Muscle of back (tissue), 13 donors: ENCODE measurements around the gene RPS16. TPM values are rescaled to one million over a fixed set of nuclear protein-coding genes. Genes with fewer than 3 reads are reported as not detected.
"Not testable (repeated sequence)": the region's sequence is repeated elsewhere in the genome, so short reads cannot be mapped to it uniquely, and the experiment has no call there.

ENCODE experiments used
- DNase-seq, 3 donors: peaks; one replicate each; pipeline versions ENCODE4 v3.0.0 to v3.0.0-alpha.2; 2013
- long read RNA-seq, 9 donors: transcript quantifications; one replicate each; lab custom pipeline, GENCODE V29; 2026
- polyA plus RNA-seq, 10 donors: library from polyadenylated mRNA; unstranded; fragments of 120-200 nt; gene quantifications; one replicate each; pipeline ENCODE4 v1.2.1, GENCODE V29; 2013; ENCODE audit not compliant: insufficient read length in 10 of 10

RPS16 gene
- 1,000 to 10,000 TPM; 1,738 to 2,174 (median 1,918) TPM for polyA plus RNA-seq
- long read RNA-seq, donor 1, transcript RPS16-207 (5 exons, 492 nt), result minor isoform, 43 of 2,042 reads
- long read RNA-seq, donor 1, transcript RPS16-203 (2 exons, 1,035 nt), result minor isoform, 15 of 2,042 reads
- long read RNA-seq, donor 1, transcript RPS16-201 (5 exons, 560 nt), result major isoform, 1,632 of 2,042 reads
- long read RNA-seq, donor 1, partial matches to known transcripts, result 278 of 2,042 reads
- long read RNA-seq, donor 1, other reads (novel, unspliced or antisense), result 70 of 2,042 reads
- long read RNA-seq, donor 2, transcript RPS16-203 (2 exons, 1,035 nt), result minor isoform, 36 of 1,971 reads
- long read RNA-seq, donor 2, transcript RPS16-201 (5 exons, 560 nt), result major isoform, 1,508 of 1,971 reads
- long read RNA-seq, donor 2, transcript RPS16-207 (5 exons, 492 nt), result minor isoform, 36 of 1,971 reads
- long read RNA-seq, donor 2, partial matches to known transcripts, result 319 of 1,971 reads
- long read RNA-seq, donor 2, other reads (novel, unspliced or antisense), result 67 of 1,971 reads
- long read RNA-seq, donor 3, partial matches to known transcripts, result 0 of 2 reads
- long read RNA-seq, donor 3, other reads (novel, unspliced or antisense), result 0 of 2 reads
- long read RNA-seq, donor 4, transcript RPS16-201 (5 exons, 560 nt), result major isoform, 974 of 1,231 reads
- long read RNA-seq, donor 4, transcript RPS16-207 (5 exons, 492 nt), result minor isoform, 23 of 1,231 reads
- long read RNA-seq, donor 4, transcript RPS16-203 (2 exons, 1,035 nt), result minor isoform, 13 of 1,231 reads
- long read RNA-seq, donor 4, partial matches to known transcripts, result 164 of 1,231 reads
- long read RNA-seq, donor 4, other reads (novel, unspliced or antisense), result 52 of 1,231 reads
- long read RNA-seq, donor 5, transcript RPS16-203 (2 exons, 1,035 nt), result minor isoform, 31 of 2,461 reads
- long read RNA-seq, donor 5, transcript RPS16-201 (5 exons, 560 nt), result major isoform, 1,915 of 2,461 reads
- long read RNA-seq, donor 5, transcript RPS16-207 (5 exons, 492 nt), result minor isoform, 43 of 2,461 reads
- long read RNA-seq, donor 5, partial matches to known transcripts, result 368 of 2,461 reads
- long read RNA-seq, donor 5, other reads (novel, unspliced or antisense), result 97 of 2,461 reads
- long read RNA-seq, donor 6, transcript RPS16-201 (5 exons, 560 nt), result major isoform, 1,584 of 1,981 reads
- long read RNA-seq, donor 6, transcript RPS16-203 (2 exons, 1,035 nt), result minor isoform, 20 of 1,981 reads
- long read RNA-seq, donor 6, transcript RPS16-207 (5 exons, 492 nt), result minor isoform, 44 of 1,981 reads
- long read RNA-seq, donor 6, partial matches to known transcripts, result 261 of 1,981 reads
- long read RNA-seq, donor 6, other reads (novel, unspliced or antisense), result 68 of 1,981 reads
- long read RNA-seq, donor 7, transcript RPS16-207 (5 exons, 492 nt), result minor isoform, 18 of 1,246 reads
- long read RNA-seq, donor 7, transcript RPS16-203 (2 exons, 1,035 nt), result minor isoform, 9 of 1,246 reads
- long read RNA-seq, donor 7, transcript RPS16-201 (5 exons, 560 nt), result major isoform, 968 of 1,246 reads
- long read RNA-seq, donor 7, partial matches to known transcripts, result 228 of 1,246 reads
- long read RNA-seq, donor 7, other reads (novel, unspliced or antisense), result 21 of 1,246 reads
- long read RNA-seq, donor 8, transcript RPS16-201 (5 exons, 560 nt), result major isoform, 1,051 of 1,375 reads
- long read RNA-seq, donor 8, transcript RPS16-207 (5 exons, 492 nt), result minor isoform, 25 of 1,375 reads
- long read RNA-seq, donor 8, transcript RPS16-203 (2 exons, 1,035 nt), result minor isoform, 18 of 1,375 reads
- long read RNA-seq, donor 8, partial matches to known transcripts, result 235 of 1,375 reads
- long read RNA-seq, donor 8, other reads (novel, unspliced or antisense), result 46 of 1,375 reads
- long read RNA-seq, donor 9, transcript RPS16-207 (5 exons, 492 nt), result minor isoform, 5 of 265 reads
- long read RNA-seq, donor 9, transcript RPS16-203 (2 exons, 1,035 nt), result minor isoform, 5 of 265 reads
- long read RNA-seq, donor 9, transcript RPS16-201 (5 exons, 560 nt), result major isoform, 215 of 265 reads
- long read RNA-seq, donor 9, partial matches to known transcripts, result 35 of 265 reads
- long read RNA-seq, donor 9, other reads (novel, unspliced or antisense), result 5 of 265 reads

DNA sequence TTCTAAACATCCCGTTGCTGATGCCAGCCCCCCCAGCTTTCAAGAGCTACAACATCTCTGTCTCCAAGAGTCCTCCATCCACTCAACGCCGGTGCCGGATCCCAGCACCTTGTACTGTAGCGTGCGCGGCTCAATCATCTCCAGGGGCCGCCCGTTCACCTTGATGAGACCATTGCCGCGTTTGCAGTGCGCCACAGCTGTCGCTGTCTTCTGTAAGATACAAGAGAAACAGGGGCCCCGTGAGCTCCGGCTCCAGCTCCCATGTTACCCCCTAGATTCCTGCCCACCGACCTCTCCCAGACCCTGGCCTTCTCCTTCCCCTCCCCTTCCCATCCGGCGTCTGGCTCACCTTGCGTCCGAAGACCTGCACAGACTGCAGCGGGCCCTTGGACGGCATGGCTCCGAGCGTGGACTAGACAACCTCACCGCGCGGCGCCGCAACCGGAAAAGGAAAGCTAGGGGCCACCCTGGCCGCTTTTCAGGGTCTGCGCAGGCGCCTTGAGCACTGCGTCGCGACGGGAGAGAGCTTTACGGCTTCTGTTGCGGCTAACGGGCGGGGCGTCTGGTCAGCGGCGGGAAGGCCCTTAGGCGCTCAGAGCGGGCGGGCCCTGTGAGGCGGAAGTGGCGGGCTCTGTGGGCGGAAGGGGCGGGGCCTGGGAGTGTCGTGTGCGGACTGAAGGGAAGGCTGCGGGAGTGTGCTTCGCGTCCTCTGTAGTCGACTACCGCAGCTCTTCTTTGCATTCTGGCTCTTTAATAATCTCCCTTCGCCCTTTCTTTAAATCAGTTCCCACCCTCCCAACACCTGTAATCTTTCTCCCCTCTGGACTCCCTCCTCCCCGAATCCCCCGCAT lies at the start of gene RPS16:
Gene RPS16 (minus strand): TSS at position 451 of the 851 bp plus-strand sequence. CDS start 54 bp downstream, at position 397.
- peak; percentile 97 to 99 (median 98) for DNase-seq

DNA sequence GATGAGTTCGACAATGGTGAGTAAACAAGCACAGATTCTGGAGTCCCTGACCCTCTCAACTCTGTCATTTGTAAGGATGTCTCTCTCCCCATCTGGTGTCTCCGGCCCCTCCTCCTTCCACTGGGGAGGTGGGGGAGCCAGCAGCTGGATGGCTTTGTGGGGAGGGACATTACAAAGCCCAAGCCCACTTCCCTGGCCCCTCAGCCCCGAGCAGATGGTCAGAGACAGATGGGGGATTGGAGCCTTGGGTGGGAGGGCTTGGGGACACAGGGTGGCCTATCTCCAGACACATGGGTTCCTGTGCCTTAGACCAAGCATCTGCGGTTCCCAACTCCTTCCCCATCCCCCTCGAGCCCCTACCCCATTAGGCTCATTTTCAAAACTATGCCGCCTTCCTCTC lies 47.4 kb upstream of the RPS16 start:
- no peak for DNase-seq

DNA sequence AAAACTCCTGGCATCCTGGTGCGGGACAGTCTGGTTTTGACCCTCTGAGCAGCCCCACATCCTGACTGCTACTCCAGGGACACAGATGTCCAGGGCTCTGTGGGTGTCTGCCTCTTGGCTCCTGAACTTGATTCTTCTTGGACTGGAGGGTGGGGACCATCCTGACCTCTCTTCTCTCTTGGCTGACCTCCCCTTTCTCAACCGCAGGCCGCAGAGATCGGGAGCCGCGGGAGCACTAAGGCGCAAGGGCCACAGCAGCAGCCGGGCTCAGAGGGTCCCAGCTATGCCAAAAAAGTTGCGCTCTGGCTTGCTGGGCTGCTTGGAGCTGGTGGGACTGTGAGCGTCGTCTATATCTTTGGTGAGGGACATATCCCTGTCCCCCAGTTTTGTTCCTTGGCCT lies 45.9 kb upstream of the RPS16 start:
- DNase-seq, result no peak

DNA sequence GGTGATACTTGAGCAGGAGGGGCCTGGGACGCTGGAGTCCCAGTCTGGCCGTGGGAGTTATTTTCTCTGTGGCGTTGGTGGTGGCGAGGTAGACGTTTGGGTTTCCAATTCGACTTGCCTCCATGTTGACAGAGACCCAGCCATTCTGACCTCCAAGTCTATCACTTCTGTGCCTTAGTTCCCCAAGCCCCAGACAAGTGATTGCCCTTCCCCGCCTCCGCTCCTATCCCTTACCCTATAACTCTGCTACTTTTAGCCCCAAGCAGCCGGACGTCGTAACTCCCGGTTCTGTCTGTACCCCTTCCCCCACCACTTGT lies 45.4 kb upstream of the RPS16 start:
- no peak for DNase-seq

DNA sequence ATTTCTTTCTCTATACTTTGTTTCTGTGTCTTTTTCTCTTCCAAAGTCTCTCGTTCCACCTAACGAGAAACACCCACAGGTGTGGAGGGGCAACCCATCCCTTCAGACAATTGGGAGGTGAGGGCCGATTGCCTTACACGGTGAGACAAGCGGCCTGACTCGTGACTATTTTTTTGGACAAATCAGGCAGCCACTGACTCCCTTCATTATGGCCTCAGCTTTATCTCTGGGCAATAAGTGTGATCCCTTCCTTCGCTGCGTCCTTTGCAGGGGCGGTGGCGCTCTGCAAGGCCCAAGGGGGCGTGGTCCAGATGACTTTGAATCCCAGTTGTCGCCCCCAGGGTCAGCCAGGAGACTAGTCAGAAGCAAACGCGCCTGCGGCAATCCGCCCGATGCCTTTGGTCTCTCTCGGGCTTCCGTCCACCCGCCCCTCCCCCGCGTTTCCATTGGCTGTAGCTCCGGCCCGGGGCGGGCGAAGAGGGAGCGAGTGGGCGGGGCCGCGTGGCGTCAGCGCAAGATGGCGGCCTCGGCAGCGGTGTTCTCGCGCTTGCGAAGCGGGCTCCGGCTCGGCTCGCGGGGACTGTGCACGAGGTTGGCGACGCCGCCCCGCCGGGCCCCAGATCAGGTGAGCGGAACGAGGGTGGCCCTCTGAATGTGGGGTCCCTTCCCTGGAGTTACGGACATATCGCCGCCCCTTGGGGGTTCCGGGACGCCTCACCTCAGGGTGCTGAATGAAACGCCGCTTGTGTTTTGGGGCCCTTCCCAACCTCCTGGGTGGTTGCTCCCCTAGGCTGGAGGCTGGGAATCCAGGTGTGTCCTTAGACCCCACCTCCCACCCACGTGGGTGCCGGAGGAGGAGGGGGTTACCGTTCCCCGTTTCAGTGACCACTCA lies 44.8 kb upstream of the RPS16 start, which contains the start of gene TIMM50:
Gene TIMM50 (plus strand): TSS at position 502 of the 892 bp plus-strand sequence. CDS start 16 bp downstream, at position 518.
- DNase-seq, result peak; percentile 96 to 98 (median 96)

DNA sequence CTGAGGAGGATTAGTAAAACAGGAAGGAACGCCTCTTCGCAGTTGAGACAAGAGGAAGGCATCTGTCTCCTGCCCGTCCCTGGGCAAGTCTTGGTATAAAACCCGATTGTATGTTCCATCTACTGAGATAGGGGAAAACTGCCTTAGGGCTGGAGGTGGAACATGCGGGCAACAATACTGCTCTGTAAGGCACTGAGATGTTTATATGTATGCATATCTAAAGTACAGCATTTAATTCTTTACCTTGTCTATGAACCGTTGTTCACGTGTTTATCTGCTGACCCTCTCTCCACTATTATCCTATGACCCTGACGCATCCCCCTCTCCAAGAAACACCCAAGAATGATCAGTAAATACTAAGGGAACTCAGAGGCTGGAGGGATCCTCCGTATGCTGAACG lies 44.2 kb upstream of the RPS16 start:
- no peak for DNase-seq

DNA sequence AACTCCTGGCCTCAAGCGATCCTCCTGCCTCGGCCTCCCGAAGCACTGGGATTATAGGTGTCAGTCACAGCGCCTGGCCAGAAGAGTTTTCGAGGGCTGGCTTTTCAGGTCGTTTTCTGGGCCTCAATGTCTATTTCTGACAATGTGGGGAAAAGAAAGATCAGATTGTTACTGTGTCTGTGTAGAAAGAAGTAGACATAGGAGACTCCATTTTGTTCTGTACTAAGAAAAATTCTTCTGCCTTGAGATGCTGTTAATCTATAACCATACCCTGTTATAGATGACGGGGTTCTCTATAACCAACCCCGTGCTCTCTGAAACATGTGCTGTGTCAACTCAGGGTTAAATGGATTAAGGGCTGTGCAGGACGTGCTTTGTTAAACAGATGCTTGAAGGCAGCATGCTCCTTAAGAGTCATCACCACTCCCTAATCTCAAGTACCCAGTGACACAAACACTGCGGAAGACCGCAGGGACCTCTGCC lies 43.6 kb upstream of the RPS16 start:
- DNase-seq, result not testable (repeated sequence)

DNA sequence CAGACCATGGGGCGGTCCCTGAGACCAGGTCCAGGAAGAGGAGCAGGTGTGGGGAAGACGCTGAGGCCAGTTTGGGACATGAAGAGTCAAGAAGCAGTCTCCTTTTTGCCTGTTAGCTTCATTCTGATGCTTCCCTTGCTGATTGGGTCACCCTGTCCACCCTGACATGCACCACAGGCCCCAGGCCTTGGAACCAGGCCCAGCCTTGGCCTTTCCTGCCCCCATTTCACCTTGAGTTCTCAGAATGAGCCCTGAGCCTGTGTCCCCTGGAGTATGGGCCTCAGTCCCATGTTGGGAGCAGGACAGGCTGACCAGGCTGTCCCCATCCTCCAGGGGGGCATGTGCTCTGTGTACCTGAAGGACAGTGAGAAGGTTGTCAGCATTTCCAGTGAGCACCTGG lies 40.0 kb upstream of the RPS16 start:
- DNase-seq, result no peak

DNA sequence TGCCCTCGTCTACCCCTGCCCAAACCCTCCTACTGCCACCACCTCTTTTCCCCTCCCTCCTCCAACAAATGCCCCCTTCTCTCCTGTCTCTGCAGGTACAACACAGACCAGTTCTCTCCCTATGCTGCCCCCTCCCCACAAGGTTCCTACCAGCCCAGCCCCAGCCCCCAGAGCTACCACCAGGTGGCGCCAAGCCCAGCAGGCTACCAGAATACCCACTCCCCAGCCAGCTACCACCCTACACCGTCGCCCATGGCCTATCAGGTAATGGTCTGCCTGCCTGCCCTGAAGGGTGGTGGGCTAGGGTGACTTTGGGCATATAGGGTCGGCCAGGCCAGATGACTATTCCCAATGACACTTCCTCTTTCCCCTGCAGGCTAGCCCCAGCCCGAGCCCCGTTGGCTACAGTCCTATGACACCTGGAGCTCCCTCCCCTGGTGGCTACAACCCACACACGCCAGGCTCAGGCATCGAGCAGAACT lies 38.4 kb upstream of the RPS16 start:
- peak in 2 of 3 donors; percentile 38 to 56 for DNase-seq

DNA sequence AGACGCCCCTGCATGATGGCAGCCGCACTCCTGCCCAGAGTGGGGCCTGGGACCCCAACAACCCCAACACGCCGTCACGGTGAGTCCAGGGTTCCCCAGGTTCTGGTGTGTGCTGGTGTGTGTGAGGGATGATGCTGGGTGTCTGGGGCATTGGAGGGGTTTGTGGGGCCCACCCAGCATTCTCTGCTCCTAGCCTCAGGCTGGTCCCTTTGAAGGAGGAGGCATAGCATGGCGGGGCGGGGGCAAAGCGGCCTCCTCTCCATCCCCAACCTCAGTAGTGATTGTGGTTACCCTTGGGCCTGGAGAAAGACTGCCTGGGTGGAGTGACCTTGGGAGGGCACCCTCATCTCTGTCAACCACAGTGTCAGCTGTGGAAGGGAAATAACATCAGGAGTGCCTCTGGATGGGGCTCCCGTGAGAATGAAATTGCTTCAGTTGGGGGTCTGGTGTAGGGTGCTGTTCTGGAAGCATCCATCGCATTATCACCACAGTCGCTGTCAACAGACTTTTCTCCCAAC lies 37.8 kb upstream of the RPS16 start:
- no peak for DNase-seq

DNA sequence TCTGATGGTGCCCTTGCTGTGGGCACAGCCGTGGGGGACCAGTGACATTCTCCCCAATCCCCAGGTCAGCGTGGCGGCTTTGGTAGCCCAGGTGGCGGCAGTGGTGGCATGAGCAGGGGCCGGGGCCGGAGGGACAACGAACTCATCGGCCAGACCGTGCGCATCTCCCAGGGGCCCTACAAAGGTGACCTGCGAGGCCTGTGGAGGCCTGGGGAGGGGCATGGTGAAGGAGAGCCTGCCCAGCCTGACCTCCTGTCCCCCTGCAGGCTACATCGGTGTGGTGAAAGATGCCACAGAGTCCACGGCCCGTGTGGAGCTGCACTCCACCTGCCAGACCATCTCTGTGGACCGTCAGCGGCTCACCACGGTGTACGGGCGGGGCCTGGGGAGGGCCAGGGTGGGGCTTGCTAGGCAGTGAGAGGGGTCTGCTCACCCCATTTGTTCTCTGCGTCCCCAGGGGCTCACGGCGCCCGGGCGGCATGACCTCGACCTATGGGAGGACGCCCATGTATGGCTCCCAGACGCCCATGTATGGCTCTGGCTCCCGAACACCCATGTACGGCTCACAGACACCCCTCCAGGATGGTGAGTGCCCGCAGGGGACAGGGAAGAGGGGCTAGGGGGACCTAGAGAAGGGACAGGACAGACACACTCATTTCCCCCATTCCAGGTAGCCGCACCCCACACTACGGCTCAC lies 37.1 kb upstream of the RPS16 start:
- no peak for DNase-seq

DNA sequence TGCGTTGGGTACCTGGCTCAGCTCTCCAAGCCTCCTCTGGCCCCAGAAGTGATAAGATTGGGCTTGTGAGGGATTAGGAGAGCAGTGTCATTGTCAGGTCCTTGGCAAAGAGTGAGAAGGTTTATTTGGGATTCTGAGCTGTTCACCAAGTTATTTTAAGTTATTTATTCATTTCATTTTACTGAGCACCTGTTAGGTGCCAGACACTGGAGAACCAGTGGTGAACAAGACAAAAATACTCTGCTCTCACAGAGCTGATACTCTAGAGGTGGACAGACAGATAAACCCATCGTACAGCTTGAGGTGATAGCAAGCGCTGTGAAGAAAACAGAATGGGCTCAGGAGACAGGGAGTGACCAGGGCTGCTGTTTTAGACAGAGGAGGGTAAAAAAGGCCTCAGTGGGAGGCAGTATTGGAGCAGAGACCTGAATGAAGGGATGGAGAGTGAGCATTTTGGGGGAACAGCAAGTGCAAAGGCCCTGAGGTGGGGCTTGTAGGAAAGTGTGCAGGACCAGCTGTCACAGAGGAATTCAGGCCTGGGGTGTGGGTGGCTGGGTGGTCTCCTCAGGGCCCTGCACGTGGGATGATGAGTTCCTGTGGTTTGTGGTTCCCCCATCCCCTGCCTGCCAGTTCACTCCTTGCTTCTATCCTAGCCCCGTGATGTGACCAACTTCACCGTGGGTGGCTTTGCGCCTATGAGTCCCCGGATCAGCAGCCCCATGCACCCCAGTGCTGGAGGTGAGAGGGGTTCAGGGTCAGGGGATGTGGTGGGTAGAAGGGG lies 36.2 kb upstream of the RPS16 start:
- DNase-seq, result no peak

DNA sequence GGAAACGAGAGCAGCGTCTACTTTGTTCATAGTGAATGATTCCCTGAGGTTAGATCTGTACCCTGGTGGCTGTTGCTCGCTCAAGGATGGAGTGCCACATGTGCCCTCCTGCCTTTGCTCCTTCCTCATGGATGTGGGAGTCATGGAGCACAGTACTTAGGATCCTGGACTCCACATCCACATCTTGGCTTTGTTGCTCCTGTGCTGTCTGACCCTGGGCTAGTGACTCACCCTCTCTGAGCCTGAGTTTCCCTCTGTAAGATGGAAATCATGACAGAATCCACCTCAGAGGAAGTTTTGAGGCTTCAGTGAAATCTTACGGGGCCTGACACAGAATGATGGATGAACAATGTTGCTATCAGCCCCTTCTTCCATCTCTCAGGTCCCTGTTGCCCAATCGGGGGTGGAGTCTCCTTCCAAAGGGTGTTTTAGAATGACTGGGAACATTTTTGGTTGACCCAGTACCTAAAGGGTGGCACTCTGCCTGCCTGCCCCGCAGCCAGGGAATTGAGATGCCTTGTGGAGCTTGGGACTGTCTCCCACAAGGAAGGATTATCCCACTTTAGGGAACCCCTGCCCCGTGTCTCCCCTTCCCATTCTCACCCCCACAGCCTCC lies 35.1 kb upstream of the RPS16 start:
- DNase-seq, result no peak

DNA sequence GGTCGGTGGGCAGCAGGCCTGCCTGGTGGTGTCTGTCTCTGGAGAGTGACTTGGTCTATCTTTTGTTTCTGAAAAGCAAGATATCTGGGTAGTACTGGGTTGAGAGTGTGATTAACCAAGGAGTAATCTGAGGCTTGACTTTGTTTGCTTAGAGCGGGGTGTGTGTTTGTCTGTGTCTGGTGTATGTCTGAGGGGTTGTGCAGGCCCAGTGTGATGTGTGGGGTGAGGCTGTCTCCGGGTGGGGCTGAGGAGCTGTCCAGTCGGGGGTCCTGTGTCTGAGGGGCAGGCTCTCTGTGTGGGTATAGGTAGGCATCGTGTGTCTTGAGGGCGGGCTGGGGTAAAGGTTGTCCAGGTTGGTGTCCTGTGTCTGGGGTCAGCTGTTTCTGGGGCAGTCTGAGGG lies 33.8 kb upstream of the RPS16 start:
- no peak for DNase-seq

DNA sequence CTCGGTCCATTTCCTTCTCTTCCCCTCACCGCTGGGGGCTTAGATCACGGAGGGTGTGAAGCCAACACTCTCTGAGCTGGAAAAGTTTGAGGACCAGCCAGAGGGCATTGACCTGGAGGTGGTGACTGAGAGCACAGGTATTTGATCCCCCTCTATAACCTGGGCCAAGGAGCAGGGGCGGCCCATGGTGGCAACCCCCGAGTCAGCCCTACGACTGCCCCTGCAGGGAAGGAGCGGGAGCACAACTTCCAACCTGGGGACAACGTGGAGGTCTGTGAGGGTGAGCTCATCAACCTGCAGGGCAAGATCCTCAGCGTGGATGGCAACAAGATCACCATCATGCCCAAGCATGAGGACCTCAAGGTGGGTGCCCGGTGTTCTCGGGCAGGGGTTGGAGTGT lies 33.3 kb upstream of the RPS16 start:
- DNase-seq, result no peak
